MV-4-11 (cell line): ENCODE data around the gene SERP1.
A peak's percentile ranks its signal among the peaks of the same experiment; 100 is the strongest.

Experiments used
- DNase-seq: peaks from one replicate; lab custom pipeline; 2025; lab: John Stamatoyannopoulos, UW

The SERP1 gene

DNA sequence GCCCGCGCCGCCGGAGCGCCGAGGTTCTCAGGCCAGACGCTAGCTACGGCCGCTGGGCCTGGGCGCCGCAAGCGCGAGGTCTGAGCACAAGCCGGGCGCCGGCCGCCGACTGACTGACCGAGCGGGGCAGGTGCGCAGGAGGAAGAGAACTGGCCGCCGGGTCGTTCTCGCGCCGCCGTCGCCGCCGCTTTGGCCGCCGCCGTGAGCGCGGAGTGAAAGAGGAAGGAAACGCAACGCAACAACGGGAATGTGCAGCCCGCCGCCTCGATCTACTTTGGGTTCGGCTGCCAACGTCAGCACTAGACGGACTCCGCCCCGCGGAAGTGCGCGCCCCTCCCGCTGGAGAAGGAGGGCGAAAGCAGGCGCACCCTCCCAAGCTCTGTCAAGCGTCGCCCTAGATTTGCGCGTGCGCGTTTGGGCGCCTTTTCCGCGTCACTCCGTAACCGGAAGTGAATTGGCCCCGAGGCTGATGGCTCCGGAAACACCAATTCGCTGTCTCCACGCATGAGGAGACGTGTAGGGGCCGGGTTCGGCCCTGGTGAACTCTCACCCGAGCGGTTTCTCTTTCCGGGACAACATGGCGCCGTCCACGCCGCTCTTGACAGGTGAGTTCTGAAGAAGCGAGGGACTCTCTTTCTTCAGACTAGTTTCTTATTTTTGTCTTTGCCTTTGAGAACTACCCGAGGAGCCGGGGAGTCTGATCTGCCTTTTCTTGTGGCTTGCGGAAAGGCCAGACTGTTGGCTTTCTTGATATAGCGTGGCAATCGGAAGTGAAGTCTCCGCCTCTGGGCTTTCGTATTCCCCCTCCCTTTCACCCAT lies at the start of gene SERP1, which contains the start of gene EIF2A:
Gene SERP1 (minus strand): TSS at position 271 of the 819 bp plus-strand sequence. CDS start 361 bp downstream, outside the sequence.
Gene EIF2A (plus strand): TSS at position 562 of the 819 bp plus-strand sequence. CDS start 16 bp downstream, at position 578.
- peak; percentile 99 for DNase-seq

- DNase-seq, result no peak
These were observed 47.9 kb upstream of the SERP1 start for GRCh38 chr3:150594150-150594549.

DNA sequence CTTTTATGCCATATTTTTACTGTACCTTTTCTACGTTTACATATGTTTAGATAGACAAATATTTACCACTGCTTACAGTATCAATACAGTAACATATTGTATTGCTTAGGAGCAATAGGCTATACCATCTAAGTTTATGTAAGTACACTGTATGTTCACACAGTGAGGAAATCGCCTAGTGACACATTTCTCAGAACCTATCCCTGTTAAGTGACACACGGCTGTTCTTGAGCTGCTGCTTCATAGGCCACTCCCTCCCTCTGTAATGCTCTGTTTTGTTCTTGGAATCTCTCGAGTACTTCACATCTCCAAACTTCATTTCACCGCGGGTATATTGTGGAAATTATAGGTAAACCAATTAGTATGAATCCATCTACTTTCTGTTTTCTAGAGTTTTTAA lies 43.5 kb upstream of the SERP1 start:
- no peak for DNase-seq

- DNase-seq, result no peak
These were observed 41.9 kb upstream of the SERP1 start for GRCh38 chr3:150588027-150588830.

GRCh38 chr3:150583028-150583427 lies 36.7 kb upstream of the SERP1 start:
- DNase-seq, result no peak

- no peak for DNase-seq
These were observed 36.3 kb upstream of the SERP1 start for GRCh38 chr3:150582620-150583019.

GRCh38 chr3:150581174-150581573 lies 34.9 kb upstream of the SERP1 start:
- DNase-seq, result no peak

GRCh38 chr3:150577855-150578254 lies 31.6 kb upstream of the SERP1 start:
- no peak for DNase-seq

- no peak for DNase-seq
These were observed 21.0 kb upstream of the SERP1 start for GRCh38 chr3:150567328-150567727.

DNA sequence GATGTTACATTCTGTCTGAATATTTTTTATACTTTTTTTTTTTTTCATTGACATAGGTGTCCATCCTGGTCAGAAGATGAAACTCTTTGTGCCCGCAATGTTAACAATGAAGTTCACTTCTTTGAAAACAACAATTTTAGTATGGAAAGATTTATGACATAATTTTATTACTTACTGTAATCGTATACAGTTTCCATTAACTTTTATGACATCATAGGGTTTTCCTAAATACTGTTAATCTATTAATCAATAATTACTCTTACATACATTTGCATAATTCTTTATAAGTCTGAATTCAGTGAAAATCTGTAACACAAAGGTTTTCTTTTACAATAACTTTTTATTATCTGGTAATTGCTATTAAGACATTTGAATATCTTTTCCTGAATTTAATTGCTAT lies 17.9 kb upstream of the SERP1 start:
- no peak for DNase-seq

- DNase-seq, result no peak
These were observed 11.4 kb upstream of the SERP1 start for GRCh38 chr3:150557725-150558124.

- DNase-seq, result no peak
These were observed 10.5 kb upstream of the SERP1 start for GRCh38 chr3:150556792-150557191.

DNA sequence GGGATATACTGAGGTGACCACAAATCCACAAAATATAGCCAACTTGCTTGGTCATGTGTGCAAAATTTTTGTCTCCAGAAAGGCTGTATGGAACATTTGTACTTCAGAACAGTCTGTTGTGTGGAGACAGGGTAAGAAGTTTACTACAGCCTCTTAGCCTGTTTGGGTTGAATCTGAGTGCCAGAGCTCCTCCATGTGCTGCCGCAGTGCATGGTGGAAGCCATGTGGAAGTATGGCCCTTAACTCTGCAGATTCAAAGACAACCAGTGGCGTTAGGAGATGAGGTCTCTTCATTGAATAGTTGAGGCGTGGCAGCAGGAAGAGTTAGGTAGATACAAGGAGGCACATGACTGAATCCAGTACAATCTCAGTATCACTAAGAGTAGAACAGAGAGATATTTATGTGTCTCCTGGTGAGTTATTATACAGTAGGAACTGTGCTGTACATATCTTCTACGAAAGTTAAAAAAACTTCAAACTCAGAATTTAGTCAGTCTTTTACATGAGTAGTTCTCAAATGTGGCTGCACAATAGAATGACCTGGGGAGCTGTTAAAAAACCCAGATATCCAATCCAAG lies 9.7 kb upstream of the SERP1 start:
- DNase-seq, result peak; percentile 33

DNA sequence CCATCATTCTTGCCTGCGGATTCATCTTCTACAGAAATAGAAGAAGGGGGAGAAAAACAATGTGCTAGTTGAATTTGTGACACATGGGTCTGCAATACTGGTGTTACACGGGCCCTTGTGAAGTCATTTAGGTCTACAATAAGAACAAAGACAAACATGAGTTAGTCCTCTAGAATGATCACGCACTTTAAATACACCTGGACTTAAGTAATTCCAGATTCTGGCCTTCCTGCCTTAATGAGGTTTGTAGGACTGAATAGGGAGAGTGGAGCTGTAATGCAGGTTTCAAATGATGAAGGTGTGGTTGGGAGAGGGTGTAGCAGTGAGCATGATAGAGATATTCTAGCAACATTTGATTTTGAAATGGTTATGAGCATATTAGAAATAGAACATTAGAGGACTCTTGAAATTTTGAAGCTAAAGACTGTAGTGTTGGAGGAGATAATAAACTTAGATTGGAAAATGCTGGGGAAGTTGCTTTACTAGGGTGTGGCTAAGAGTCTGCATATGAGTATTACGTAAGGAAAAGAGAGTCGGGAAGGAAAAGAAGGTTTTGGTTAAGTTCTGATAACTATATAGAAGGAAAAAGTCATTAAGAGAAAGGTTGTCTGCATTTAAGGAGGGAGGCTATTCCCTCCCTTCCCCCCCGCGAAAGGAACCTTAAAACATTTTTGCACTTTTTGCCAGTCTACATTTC lies 897 bp upstream of the SERP1 start:
- peak; percentile 15 for DNase-seq

GRCh38 chr3:150545419-150546225 lies 674 bp downstream of the SERP1 start:
- no peak for DNase-seq

- DNase-seq, result no peak
These were observed 1.6 kb downstream of the SERP1 start for GRCh38 chr3:150544726-150545125.

- no peak for DNase-seq
These were observed 2.3 kb downstream of the SERP1 start for GRCh38 chr3:150544041-150544440.

- DNase-seq, result no peak
These were observed 2.8 kb downstream of the SERP1 start for GRCh38 chr3:150543531-150543930.

DNA sequence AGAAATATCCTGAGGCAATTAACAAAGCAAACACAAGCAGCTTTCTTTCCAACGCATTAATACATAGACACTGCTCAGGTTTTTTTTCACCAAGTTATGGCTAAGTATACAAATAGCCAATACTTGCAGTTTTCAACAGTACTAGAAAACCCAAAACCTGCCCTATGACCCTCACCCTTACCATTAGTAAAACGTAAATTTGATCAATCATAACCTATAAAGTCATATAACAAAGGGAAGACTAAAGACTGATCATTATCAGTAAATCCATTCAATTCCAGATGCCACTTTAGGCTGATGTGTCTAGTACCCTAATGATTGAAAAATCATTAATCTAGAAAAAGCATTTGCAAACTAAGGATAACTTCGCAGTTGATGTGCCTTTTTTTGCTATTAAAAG lies 3.2 kb downstream of the SERP1 start:
- DNase-seq, result no peak

DNA sequence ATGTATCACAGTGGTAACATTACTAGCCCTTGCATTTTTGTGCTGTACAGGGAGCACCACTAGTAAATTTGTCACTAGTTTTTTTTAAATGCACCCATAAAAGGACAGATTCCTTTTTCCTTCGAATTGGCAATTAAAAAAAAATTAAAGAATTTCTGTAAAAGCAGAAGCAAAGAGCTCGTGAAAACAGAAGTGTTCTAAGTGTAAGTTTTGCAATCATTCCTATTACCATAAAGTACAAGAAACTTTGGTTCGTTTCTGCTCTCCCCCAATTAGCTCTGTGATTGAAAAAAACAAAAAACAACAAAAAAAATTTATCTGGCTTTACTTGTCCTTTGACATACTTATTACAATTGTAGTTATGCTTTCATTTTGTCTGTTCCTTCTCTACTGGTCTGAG lies 5.3 kb downstream of the SERP1 start:
- DNase-seq, result peak; percentile 61

GRCh38 chr3:150540297-150540696 lies 6.0 kb downstream of the SERP1 start:
- no peak for DNase-seq
